ENCODE results near the gene LIMCH1.

Gene LIMCH1

DNA sequence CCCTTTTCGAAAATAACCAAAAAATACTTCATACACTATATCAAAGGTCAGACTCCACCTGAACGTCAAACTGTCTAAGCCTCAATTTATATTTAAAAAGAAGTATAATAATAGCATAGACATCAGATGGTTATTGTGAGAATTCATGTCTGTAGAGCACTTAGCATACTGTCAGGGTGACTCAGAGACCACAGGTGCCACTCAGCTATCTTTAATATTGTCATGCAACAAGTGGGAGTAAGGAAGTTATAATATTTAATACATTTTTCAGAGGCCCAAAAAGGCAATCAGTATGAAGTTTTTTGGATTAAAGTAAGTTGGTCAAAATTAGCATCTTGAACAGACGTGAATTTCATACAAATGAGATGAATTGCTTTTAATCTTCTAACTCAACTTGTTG, 117.2 kb downstream of the LIMCH1 start:
- DNase-seq (ENCODE audit: extremely low spot score), result no peak
- ChIA-PET POLR2A (no interaction called here), CTCF (no interaction called here)
- no peak for TF ChIP-seq CTCF (IDR thresholded peaks at IDR 0.05; ENCODE audit: control extremely low read depth, extremely low read depth, low read depth, missing control alignments)

DNA sequence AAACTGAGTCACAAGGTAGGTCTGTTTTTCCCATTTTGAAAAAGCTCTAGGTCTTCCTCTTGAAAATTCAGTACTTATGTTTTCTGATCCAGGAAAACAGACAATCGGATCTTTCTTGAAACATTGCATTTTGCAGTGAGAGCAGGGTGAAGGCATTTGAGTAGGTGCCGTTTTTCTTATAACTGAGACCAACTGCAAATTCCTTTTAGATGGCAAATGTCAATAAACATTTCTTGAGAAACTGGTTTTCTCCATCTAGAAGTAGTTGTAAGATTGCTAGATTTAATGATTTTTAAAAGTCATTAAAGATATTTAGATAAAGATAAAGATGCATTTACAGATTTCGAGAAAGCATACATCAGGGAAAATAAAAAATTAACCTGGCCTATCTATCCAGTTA, 118.1 kb downstream of the LIMCH1 start:
- TF ChIP-seq CTCF (IDR thresholded peaks at IDR 0.05; ENCODE audit: control extremely low read depth, extremely low read depth, low read depth, missing control alignments), result no peak
- no peak for DNase-seq (ENCODE audit: extremely low spot score)
- POLR2A ChIA-PET, result no interaction called here
- CTCF ChIA-PET, result no interaction called here

- no peak for DNase-seq (ENCODE audit: extremely low spot score)
- no peak for TF ChIP-seq CTCF (IDR thresholded peaks at IDR 0.05; ENCODE audit: control extremely low read depth, extremely low read depth, low read depth, missing control alignments)
- ChIA-PET CTCF (no interaction called here), POLR2A (no interaction called here)
Measured at GRCh38 chr4:41656572-41657520, 118.9 kb downstream of the LIMCH1 start.

DNA sequence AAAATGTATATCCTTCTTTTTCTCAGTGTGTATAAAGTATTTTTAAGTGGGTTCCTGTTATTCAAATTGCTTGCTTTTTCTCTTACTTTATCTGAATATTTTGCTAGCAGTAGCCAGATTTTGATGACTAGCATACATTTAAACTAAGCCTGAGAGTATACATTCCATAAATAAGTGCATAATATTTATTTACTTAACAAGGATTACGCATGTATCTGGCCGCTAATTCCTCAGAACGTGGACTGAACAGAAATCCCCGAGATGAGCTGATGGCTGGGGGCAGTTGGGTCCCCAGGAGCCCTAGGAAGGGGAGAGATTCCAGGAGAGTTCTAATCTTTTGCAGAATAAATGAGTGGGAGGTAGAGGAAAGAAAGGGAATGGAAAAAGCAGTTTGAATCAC, 119.6 kb downstream of the LIMCH1 start:
- POLR2A ChIA-PET, result no interaction called here
- CTCF ChIA-PET, result no interaction called here
- DNase-seq (ENCODE audit: extremely low spot score), result no peak
- TF ChIP-seq CTCF (IDR thresholded peaks at IDR 0.05; ENCODE audit: control extremely low read depth, extremely low read depth, low read depth, missing control alignments), result no peak

GRCh38 chr4:41658163-41658562, 120.2 kb downstream of the LIMCH1 start:
- POLR2A ChIA-PET, result no interaction called here
- CTCF ChIA-PET, result no interaction called here
- DNase-seq (ENCODE audit: extremely low spot score), result no peak
- TF ChIP-seq CTCF (IDR thresholded peaks at IDR 0.05; ENCODE audit: control extremely low read depth, extremely low read depth, low read depth, missing control alignments), result no peak

GRCh38 chr4:41660352-41660751, 122.4 kb downstream of the LIMCH1 start:
- ChIA-PET POLR2A (no interaction called here), CTCF (interaction anchor here (1.0 to 6.7 kb wide), 8 partner anchors 13 to 684 kb away, joined by 4 to 82 read pairs (median 6); no protein-coding TSS in a partner anchor)
- DNase-seq (ENCODE audit: extremely low spot score), result no peak
- TF ChIP-seq CTCF (IDR thresholded peaks at IDR 0.05; ENCODE audit: control extremely low read depth, extremely low read depth, low read depth, missing control alignments), result no peak
